Measurements from ENCODE around the gene ACHE. TPM values are rescaled to one million over a fixed set of nuclear protein-coding genes. Genes with fewer than 3 reads are reported as not detected.

The ACHE gene
- polyA plus RNA-seq, 2 of the 4 experiments (the other 2 are of a cell fraction), result 0.17 to 0.62 TPM

- Histone ChIP-seq H3K4me2 (no peak overlapping the region), H3K4me1 (peaks cover 15% of the 10 kb centered on the region), H3K27ac (no peak overlapping the region), H3K9me3 (no peaks in the 10 kb centered on the region), H3K4me3 (no peak overlapping the region)
- CTCF ChIA-PET, result interaction anchor here (1.8 to 4.1 kb wide), 2 partner anchors 10 to 73 kb away, joined by 3 to 16 read pairs; partner anchors contain the start of gene ACHE
- 94% methylated on average over 29 of the region's 29 CpGs for WGBS (ENCODE audit: missing lambda C conversion rate)
- POLR2A ChIA-PET, result interaction anchor here (0.9 kb wide), 1 partner anchor 10 kb away, joined by 3 read pairs; the partner anchor contains the start of gene SRRT
- no peak for ATAC-seq
- TF ChIP-seq HEYL (CRISPR knock-in tag; IDR thresholded peaks at IDR 0.05) (no peak), HES2 (IDR thresholded peaks at IDR 0.05) (no peak), CEBPB (IDR thresholded peaks at IDR 0.05) (no peak), BHLHE40 (IDR thresholded peaks at IDR 0.05; ENCODE audit: low read depth, low read length) (no peak), EP300 (IDR thresholded peaks at IDR 0.05) (no peak)
- no peak for FAIRE-seq
- no peak for DNase-seq (ENCODE audit: low read depth in 1 of 2, low spot score in 1 of 2)
These were observed 10.8 kb downstream of the ACHE start for GRCh38 chr7:100884736-100885439.

GRCh38 chr7:100882785-100883526, 12.7 kb downstream of the ACHE start:
- DNase-seq (ENCODE audit: low read depth in 1 of 2, low spot score in 1 of 2) (no peak), FAIRE-seq (no peak), ATAC-seq (no peak)
- no peak overlapping the region for H3K27ac ChIP-seq
- TF ChIP-seq GATA3 (IDR thresholded peaks at IDR 0.05; ENCODE audit: borderline replicate concordance), result no peak
- TF ChIP-seq ZFP36 (IDR thresholded peaks at IDR 0.05; ENCODE audit: borderline replicate concordance, partially characterized antibody), result no peak
- no peak for TF ChIP-seq PHF8 (IDR thresholded peaks at IDR 0.05; ENCODE audit: borderline replicate concordance, low read depth)
- no peak for TF ChIP-seq FOSL2 (IDR thresholded peaks at IDR 0.05)
- TF ChIP-seq FOSL2 (CRISPR knock-in tag; IDR thresholded peaks at IDR 0.05), result no peak
- no peak for TF ChIP-seq USF2 (IDR thresholded peaks at IDR 0.05)
- no peak for TF ChIP-seq NFE2L2 (conservative IDR thresholded peaks at IDR 0.05; ENCODE audit: low read length)
- TF ChIP-seq PBX3 (IDR thresholded peaks at IDR 0.05), result no peak
- no peak for TF ChIP-seq EHF (CRISPR knock-in tag; IDR thresholded peaks at IDR 0.05)
- no peak for TF ChIP-seq BHLHE40 (IDR thresholded peaks at IDR 0.05; ENCODE audit: low read depth, low read length)
- TF ChIP-seq MAZ (IDR thresholded peaks at IDR 0.05; ENCODE audit: borderline replicate concordance, low read depth, low read length), result no peak
- no peak for TF ChIP-seq RFX5 (IDR thresholded peaks at IDR 0.05)
- no peak for TF ChIP-seq SMC3 (IDR thresholded peaks at IDR 0.05)
- no peak for TF ChIP-seq CHD2 (IDR thresholded peaks at IDR 0.05; ENCODE audit: low read length, partially characterized antibody)
- no peak for TF ChIP-seq HMGXB4 (CRISPR knock-in tag; IDR thresholded peaks at IDR 0.05; ENCODE audit: borderline replicate concordance)
- no peak for TF ChIP-seq CEBPB (IDR thresholded peaks at IDR 0.05)
- no peak for TF ChIP-seq RAD21 (conservative IDR thresholded peaks at IDR 0.05 in 1 of 2, IDR thresholded peaks at IDR 0.05 in 1 of 2)
- WGBS (ENCODE audit: missing lambda C conversion rate), result 95% methylated on average over 18 of the region's 24 CpGs
- no peak overlapping the region for H3K4me3 ChIP-seq
- peaks cover 7% of the 10 kb centered on the region; the same call in 2 of the 3 replicates for H3K4me1 ChIP-seq
- no peaks in the 10 kb centered on the region for H3K9me3 ChIP-seq
- ChIA-PET CTCF (interaction anchor here (1.1 to 1.5 kb wide), 2 partner anchors 11 to 163 kb away, joined by 3 to 4 read pairs; partner anchors contain the start of gene EPO), POLR2A (no interaction called here)
- H3K4me2 ChIP-seq, result no peak overlapping the region
